PC-9 (cell line): ENCODE data around the gene PPM1K.

Experiments used
- CTCF ChIP-seq: fragments of 200-600 bp; sonication (generic); conservative IDR thresholded peaks from 2 replicates; pipeline ENCODE4 v1.6.1; 2017; ENCODE audit warnings: mixed run types, antibody characterized with exemption, mild to moderate bottlenecking, moderate library complexity
- EZH2 ChIP-seq: fragments of 200-600 bp; sonication (generic); IDR thresholded peaks from 2 replicates; pipeline ENCODE4 v1.8.0; 2017; ENCODE audit warnings: antibody characterized with exemption, low read depth

GRCh38 chr4:88296413-88297211 is 12.3 kb upstream of the PPM1K start:
- TF ChIP-seq CTCF (no peak), EZH2 (no peak)
